Endodermal cell (in vitro differentiated cells): ENCODE results near the gene CACHD1. TPM values are rescaled to one million over a fixed set of nuclear protein-coding genes. Genes with fewer than 3 reads are reported as not detected.

Source experiments
- DNase-seq: peaks from one replicate; pipeline ENCODE4 v3.0.0-alpha.2; 2017
- H3K27ac ChIP-seq: 2 replicates; pipeline ENCODE4 v1.5.1; 2013; ENCODE audit warnings: mild to moderate bottlenecking, low read depth, low read length, moderate library complexity
- H3K27me3 ChIP-seq: 2 replicates; pipeline ENCODE4 v1.6.1; 2013; ENCODE audit warnings: mild to moderate bottlenecking, low read length, moderate library complexity; ENCODE audit not compliant: insufficient read depth, control insufficient read depth, poor library complexity, severe bottlenecking
- H3K36me3 ChIP-seq: 2 replicates; pipeline ENCODE4 v1.7.0; 2013; ENCODE audit warnings: mild to moderate bottlenecking, low read length, moderate library complexity; ENCODE audit not compliant: control insufficient read depth, insufficient read depth
- H3K4me1 ChIP-seq: one replicate; pipeline ENCODE4 v1.7.0; 2013; ENCODE audit warnings: low read length; ENCODE audit not compliant: control insufficient read depth, insufficient read depth
- H3K4me3 ChIP-seq: 2 replicates; pipeline ENCODE4 v1.5.1; 2013; ENCODE audit warnings: mild to moderate bottlenecking, low read length, moderate library complexity
- H3K9ac ChIP-seq: 2 replicates; pipeline ENCODE4 v1.6.1; 2013; ENCODE audit warnings: mild to moderate bottlenecking, low read length, moderate library complexity; ENCODE audit not compliant: poor library complexity, severe bottlenecking; ENCODE audit errors: extremely low read depth
- H3K9me3 ChIP-seq: 2 replicates; pipeline ENCODE4 v1.6.1; 2013; ENCODE audit warnings: mild to moderate bottlenecking, low read length, moderate library complexity; ENCODE audit not compliant: control insufficient read depth
- H3K27ac Mint-ChIP-seq: 2 replicates; pipeline ENCODE4 v1.8.0; 2020; ENCODE audit warnings: mixed read lengths
- H3K27me3 Mint-ChIP-seq: 2 replicates; pipeline ENCODE4 v1.8.0; 2021; ENCODE audit warnings: mild to moderate bottlenecking, mixed read lengths; ENCODE audit not compliant: insufficient read depth
- H3K36me3 Mint-ChIP-seq: 2 replicates; pipeline ENCODE4 v1.8.0; 2020; ENCODE audit warnings: low read depth, mixed read lengths
- H3K4me1 Mint-ChIP-seq: 2 replicates; pipeline ENCODE4 v1.8.0; 2020; ENCODE audit warnings: mixed read lengths
- H3K4me3 Mint-ChIP-seq: 2 replicates; pipeline ENCODE4 v1.8.0; 2020; ENCODE audit warnings: mild to moderate bottlenecking, moderate library complexity, mixed read lengths
- H3K9me3 Mint-ChIP-seq: 2 replicates; pipeline ENCODE4 v1.8.0; 2020; ENCODE audit warnings: mild to moderate bottlenecking, mixed read lengths
- CTCF ChIP-seq: fragments of 200-600 bp; sonication (generic); conservative IDR thresholded peaks from 2 replicates; pipeline ENCODE4 v1.5.0; 2021; ENCODE audit warnings: antibody characterized with exemption, mild to moderate bottlenecking
- WGBS, 2 experiments: methylation state at CpG; one replicate each; pipeline versions ENCODE4 v1.1.5 to v1.1.7; 2013; ENCODE audit warnings: missing lambda C conversion rate in 2 of 2, mixed read lengths in 1 of 2; ENCODE audit not compliant: insufficient coverage in 1 of 2, insufficient read length in 1 of 2; 5-methylcytosine and 5-hydroxymethylcytosine counted together
- total RNA-seq, 2 donors: library from RNA; stranded (reverse); fragmentation: NEBNext Ultra II Directional in 1 of 2; extraction: Animal tissue kit (Norgen Biotek cat#: 25700) in 1 of 2; gene quantifications; 2 replicates in 1 of 2; 3 replicates in 1 of 2; pipeline ENCODE4 v1.2.1, GENCODE V29; 2021

Gene CACHD1
- total RNA-seq, 2 donors from 2014 or later, result 29.2 to 40.7 TPM

- 89 to 100% methylated on average over 1 to 2 of the region's 2 CpGs for WGBS, 2 experiments
- no peak for DNase-seq
- Histone ChIP-seq H3K4me3 (no peak overlapping the region), H3K9me3 (no peaks in the 10 kb centered on the region), H3K27me3 (peaks cover 10% of the 10 kb centered on the region), H3K9ac (no peak overlapping the region), H3K27ac (no peak overlapping the region), H3K36me3 (no peaks in the 10 kb centered on the region), H3K4me1 (no peaks in the 10 kb centered on the region)
- Mint-ChIP-seq H3K4me3 (no peak overlapping the region), H3K4me1 (peaks cover 7% of the 10 kb centered on the region), H3K27ac (peak overlapping the region; percentile 56), H3K36me3 (no peaks in the 10 kb centered on the region), H3K27me3 (peaks cover 49% of the 10 kb centered on the region), H3K9me3 (no peaks in the 10 kb centered on the region)
- TF ChIP-seq CTCF, result no peak
These were observed 242.1 kb downstream of the CACHD1 start for GRCh38 chr1:64712049-64712448.

DNA sequence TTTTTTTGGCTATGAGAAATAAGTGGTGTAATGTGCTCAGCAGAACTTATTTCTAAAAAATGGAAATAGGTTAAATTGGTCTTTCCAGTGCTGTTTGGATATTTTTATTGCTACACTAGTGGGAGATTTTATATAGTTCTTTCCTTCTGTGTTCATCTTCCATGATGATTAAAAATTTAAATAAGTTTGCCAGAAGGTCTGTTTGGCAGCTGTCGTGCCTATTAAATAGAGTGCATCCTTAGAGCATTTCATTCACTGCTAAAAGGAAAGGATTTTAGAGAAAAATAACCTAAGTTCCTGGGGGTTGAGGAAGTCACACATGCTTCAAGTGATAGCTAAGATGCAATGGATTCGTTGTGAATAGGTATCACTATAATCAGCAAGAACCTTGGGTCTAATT, 245.3 kb downstream of the CACHD1 start:
- no peak for TF ChIP-seq CTCF
- no peak overlapping the region for H3K27ac ChIP-seq
- H3K36me3 ChIP-seq, result no peaks in the 10 kb centered on the region
- no peaks in the 10 kb centered on the region for H3K9me3 ChIP-seq
- no peaks in the 10 kb centered on the region for H3K4me1 ChIP-seq
- peaks cover 10% of the 10 kb centered on the region for H3K27me3 ChIP-seq
- no peak overlapping the region for H3K9ac ChIP-seq
- peaks cover 7% of the 10 kb centered on the region for H3K4me1 Mint-ChIP-seq
- H3K9me3 Mint-ChIP-seq, result peaks cover 12% of the 10 kb centered on the region
- WGBS, 2 experiments, result 94 to 96% methylated on average over 2 of the region's 2 CpGs
- no peak for DNase-seq
- H3K4me3 ChIP-seq, result no peak overlapping the region
- H3K4me3 Mint-ChIP-seq, result no peak overlapping the region
- H3K27ac Mint-ChIP-seq, result no peak overlapping the region
- H3K27me3 Mint-ChIP-seq, result peaks cover 46% of the 10 kb centered on the region
- no peaks in the 10 kb centered on the region for H3K36me3 Mint-ChIP-seq

GRCh38 chr1:64721135-64721534, 251.2 kb downstream of the CACHD1 start:
- H3K9ac ChIP-seq, result no peak overlapping the region
- no peaks in the 10 kb centered on the region for H3K36me3 ChIP-seq
- H3K36me3 Mint-ChIP-seq, result no peaks in the 10 kb centered on the region
- H3K27ac ChIP-seq, result no peak overlapping the region
- no peak overlapping the region for H3K4me3 Mint-ChIP-seq
- no peak for DNase-seq
- H3K9me3 ChIP-seq, result no peaks in the 10 kb centered on the region
- H3K27me3 ChIP-seq, result peaks cover 25% of the 10 kb centered on the region
- peaks cover 12% of the 10 kb centered on the region for H3K9me3 Mint-ChIP-seq
- no peak overlapping the region for H3K27ac Mint-ChIP-seq
- 78 to 100% methylated on average over 1 to 2 of the region's 2 CpGs for WGBS, 2 experiments
- H3K27me3 Mint-ChIP-seq, result peaks cover 26% of the 10 kb centered on the region
- no peak overlapping the region for H3K4me3 ChIP-seq
- peaks cover 4% of the 10 kb centered on the region for H3K4me1 Mint-ChIP-seq
- H3K4me1 ChIP-seq, result peaks cover 3% of the 10 kb centered on the region
- TF ChIP-seq CTCF, result no peak
